SK-N-SH treated with all-trans-retinoic acid at 6 μM for 48 hours (cell line): Measurements from ENCODE around the gene XIRP2.

Source experiments
- ATAC-seq: fragments of 200-7000 bp; cut with Tn5 transposase; 3 replicates; pipeline ENCODE4 v1.9.1; 2020; ENCODE audit warnings: mild to moderate bottlenecking, moderate library complexity
- ARNTL ChIP-seq: fragments of 450-650 bp; formaldehyde crosslinking; IDR thresholded peaks from 2 replicates; pipeline ENCODE4 v1.5.0; 2020; ENCODE audit warnings: low read depth, mild to moderate bottlenecking, moderate library complexity, borderline replicate concordance
- BACH2 ChIP-seq: fragments of 250-450 bp; sonication (Bioruptor Pico); IDR thresholded peaks from 2 replicates; pipeline ENCODE4 v1.9.0; 2021; ENCODE audit warnings: mild to moderate bottlenecking, borderline replicate concordance
- CSDC2 ChIP-seq: fragments of 250-450 bp; sonication (Bioruptor Pico); IDR thresholded peaks from 2 replicates; pipeline ENCODE4 v1.5.0; 2020; ENCODE audit warnings: mild to moderate bottlenecking, moderate library complexity
- CSRNP3 ChIP-seq: fragments of 250-450 bp; sonication (Bioruptor Pico); IDR thresholded peaks from 2 replicates; pipeline ENCODE4 v1.5.1; 2021; ENCODE audit warnings: mild to moderate bottlenecking, moderate library complexity
- ESRRG ChIP-seq: fragments of 250-450 bp; sonication (Bioruptor Pico); IDR thresholded peaks from 2 replicates; pipeline ENCODE4 v1.6.1; 2021; ENCODE audit warnings: mild to moderate bottlenecking
- GLIS3 ChIP-seq: fragments of 250-450 bp; sonication (Bioruptor Pico); IDR thresholded peaks from 2 replicates; pipeline ENCODE4 v1.5.0; 2020; ENCODE audit warnings: mild to moderate bottlenecking, moderate library complexity
- ISL1 ChIP-seq: fragments of 250-450 bp; sonication (Bioruptor Pico); IDR thresholded peaks from 2 replicates; pipeline ENCODE4 v2.1.2; 2022; ENCODE audit warnings: mild to moderate bottlenecking, moderate library complexity
- OSR1 ChIP-seq: fragments of 250-450 bp; sonication (Bioruptor Pico); IDR thresholded peaks from 2 replicates; pipeline ENCODE4 v1.8.0; 2022; ENCODE audit warnings: moderate library complexity, mild to moderate bottlenecking, inconsistent platforms
- PPARA ChIP-seq: fragments of 250-450 bp; sonication (Bioruptor Pico); IDR thresholded peaks from 2 replicates; pipeline ENCODE4 v1.5.0; 2020; ENCODE audit warnings: mild to moderate bottlenecking, borderline replicate concordance
- RARB ChIP-seq: fragments of 250-450 bp; sonication (Bioruptor Pico); IDR thresholded peaks from 2 replicates; pipeline ENCODE4 v1.8.0; 2021; ENCODE audit warnings: mild to moderate bottlenecking, moderate library complexity
- TCF4 ChIP-seq: fragments of 250-450 bp; sonication (Bioruptor Pico); IDR thresholded peaks from 2 replicates; pipeline ENCODE4 v1.8.0; 2021; ENCODE audit warnings: mild to moderate bottlenecking, moderate library complexity, borderline replicate concordance
- TOX ChIP-seq: fragments of 250-450 bp; sonication (Bioruptor Pico); IDR thresholded peaks from 2 replicates; pipeline ENCODE4 v1.8.0; 2021; ENCODE audit warnings: mild to moderate bottlenecking, moderate library complexity, borderline replicate concordance
- TSHZ2 ChIP-seq: fragments of 250-450 bp; sonication (Bioruptor Pico); IDR thresholded peaks from 2 replicates; pipeline ENCODE4 v1.5.0; 2020; ENCODE audit warnings: mild to moderate bottlenecking, moderate library complexity
- ZC3H10 ChIP-seq: fragments of 250-450 bp; sonication (Bioruptor Pico); IDR thresholded peaks from 2 replicates; pipeline ENCODE4 v1.5.1; 2021; ENCODE audit warnings: mild to moderate bottlenecking, moderate library complexity
- ZFP3 ChIP-seq: fragments of 250-450 bp; sonication (Bioruptor Pico); IDR thresholded peaks from 2 replicates; pipeline ENCODE4 v1.5.0; 2020; ENCODE audit warnings: mild to moderate bottlenecking, moderate library complexity
- ZFP30 ChIP-seq: fragments of 450-650 bp; formaldehyde crosslinking; IDR thresholded peaks from 2 replicates; pipeline ENCODE4 v1.5.0; 2022; ENCODE audit warnings: mild to moderate bottlenecking, moderate library complexity
- ZNF565 ChIP-seq: fragments of 450-650 bp; formaldehyde crosslinking; conservative IDR thresholded peaks from 2 replicates; pipeline ENCODE4 v1.5.0; 2020; ENCODE audit warnings: low read depth, mild to moderate bottlenecking, moderate library complexity
- ZNF70 ChIP-seq: fragments of 450-650 bp; formaldehyde crosslinking; IDR thresholded peaks from 2 replicates; pipeline ENCODE4 v1.5.0; 2020; ENCODE audit warnings: mild to moderate bottlenecking, moderate library complexity
- ZNF8 ChIP-seq: fragments of 450-650 bp; formaldehyde crosslinking; IDR thresholded peaks from 2 replicates; pipeline ENCODE4 v1.5.0; 2020; ENCODE audit warnings: mild to moderate bottlenecking, moderate library complexity
- TF ChIP-seq, protein P1 (sequence below): fragments of 250-450 bp; sonication (Bioruptor Pico); IDR thresholded peaks from 2 replicates; pipeline ENCODE4 v1.8.0; 2020; ENCODE audit warnings: mild to moderate bottlenecking, moderate library complexity, borderline replicate concordance
- TF ChIP-seq, protein P2 (sequence below): fragments of 250-450 bp; sonication (Bioruptor Pico); IDR thresholded peaks from 2 replicates; pipeline ENCODE4 v1.8.0; 2021; ENCODE audit warnings: low read depth, mild to moderate bottlenecking, moderate library complexity, borderline replicate concordance
- TF ChIP-seq, protein P3 (sequence below): fragments of 250-450 bp; sonication (Bioruptor Pico); IDR thresholded peaks from 2 replicates; pipeline ENCODE4 v1.5.1; 2020; ENCODE audit warnings: low read depth, mild to moderate bottlenecking, moderate library complexity

XIRP2 gene

GRCh38 chr2:167187049-167187727 is 298.9 kb downstream of the XIRP2 start:
- TF ChIP-seq ESRRG, result no peak
- TF ChIP-seq GLIS3 (CRISPR knock-in tag), result no peak
- TF ChIP-seq CSDC2 (CRISPR knock-in tag), result no peak
- TF ChIP-seq, protein P1, sequence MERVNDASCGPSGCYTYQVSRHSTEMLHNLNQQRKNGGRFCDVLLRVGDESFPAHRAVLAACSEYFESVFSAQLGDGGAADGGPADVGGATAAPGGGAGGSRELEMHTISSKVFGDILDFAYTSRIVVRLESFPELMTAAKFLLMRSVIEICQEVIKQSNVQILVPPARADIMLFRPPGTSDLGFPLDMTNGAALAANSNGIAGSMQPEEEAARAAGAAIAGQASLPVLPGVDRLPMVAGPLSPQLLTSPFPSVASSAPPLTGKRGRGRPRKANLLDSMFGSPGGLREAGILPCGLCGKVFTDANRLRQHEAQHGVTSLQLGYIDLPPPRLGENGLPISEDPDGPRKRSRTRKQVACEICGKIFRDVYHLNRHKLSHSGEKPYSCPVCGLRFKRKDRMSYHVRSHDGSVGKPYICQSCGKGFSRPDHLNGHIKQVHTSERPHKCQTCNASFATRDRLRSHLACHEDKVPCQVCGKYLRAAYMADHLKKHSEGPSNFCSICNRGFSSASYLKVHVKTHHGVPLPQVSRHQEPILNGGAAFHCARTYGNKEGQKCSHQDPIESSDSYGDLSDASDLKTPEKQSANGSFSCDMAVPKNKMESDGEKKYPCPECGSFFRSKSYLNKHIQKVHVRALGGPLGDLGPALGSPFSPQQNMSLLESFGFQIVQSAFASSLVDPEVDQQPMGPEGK (CRISPR knock-in tag), result no peak
- no peak for TF ChIP-seq ZC3H10
- TF ChIP-seq, protein P2, sequence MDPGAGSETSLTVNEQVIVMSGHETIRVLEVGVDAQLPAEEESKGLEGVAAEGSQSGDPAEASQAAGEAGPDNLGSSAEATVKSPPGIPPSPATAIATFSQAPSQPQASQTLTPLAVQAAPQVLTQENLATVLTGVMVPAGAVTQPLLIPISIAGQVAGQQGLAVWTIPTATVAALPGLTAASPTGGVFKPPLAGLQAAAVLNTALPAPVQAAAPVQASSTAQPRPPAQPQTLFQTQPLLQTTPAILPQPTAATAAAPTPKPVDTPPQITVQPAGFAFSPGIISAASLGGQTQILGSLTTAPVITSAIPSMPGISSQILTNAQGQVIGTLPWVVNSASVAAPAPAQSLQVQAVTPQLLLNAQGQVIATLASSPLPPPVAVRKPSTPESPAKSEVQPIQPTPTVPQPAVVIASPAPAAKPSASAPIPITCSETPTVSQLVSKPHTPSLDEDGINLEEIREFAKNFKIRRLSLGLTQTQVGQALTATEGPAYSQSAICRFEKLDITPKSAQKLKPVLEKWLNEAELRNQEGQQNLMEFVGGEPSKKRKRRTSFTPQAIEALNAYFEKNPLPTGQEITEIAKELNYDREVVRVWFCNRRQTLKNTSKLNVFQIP (CRISPR knock-in tag), result no peak
- no peak for TF ChIP-seq OSR1 (CRISPR knock-in tag)
- ATAC-seq, result no peak

DNA sequence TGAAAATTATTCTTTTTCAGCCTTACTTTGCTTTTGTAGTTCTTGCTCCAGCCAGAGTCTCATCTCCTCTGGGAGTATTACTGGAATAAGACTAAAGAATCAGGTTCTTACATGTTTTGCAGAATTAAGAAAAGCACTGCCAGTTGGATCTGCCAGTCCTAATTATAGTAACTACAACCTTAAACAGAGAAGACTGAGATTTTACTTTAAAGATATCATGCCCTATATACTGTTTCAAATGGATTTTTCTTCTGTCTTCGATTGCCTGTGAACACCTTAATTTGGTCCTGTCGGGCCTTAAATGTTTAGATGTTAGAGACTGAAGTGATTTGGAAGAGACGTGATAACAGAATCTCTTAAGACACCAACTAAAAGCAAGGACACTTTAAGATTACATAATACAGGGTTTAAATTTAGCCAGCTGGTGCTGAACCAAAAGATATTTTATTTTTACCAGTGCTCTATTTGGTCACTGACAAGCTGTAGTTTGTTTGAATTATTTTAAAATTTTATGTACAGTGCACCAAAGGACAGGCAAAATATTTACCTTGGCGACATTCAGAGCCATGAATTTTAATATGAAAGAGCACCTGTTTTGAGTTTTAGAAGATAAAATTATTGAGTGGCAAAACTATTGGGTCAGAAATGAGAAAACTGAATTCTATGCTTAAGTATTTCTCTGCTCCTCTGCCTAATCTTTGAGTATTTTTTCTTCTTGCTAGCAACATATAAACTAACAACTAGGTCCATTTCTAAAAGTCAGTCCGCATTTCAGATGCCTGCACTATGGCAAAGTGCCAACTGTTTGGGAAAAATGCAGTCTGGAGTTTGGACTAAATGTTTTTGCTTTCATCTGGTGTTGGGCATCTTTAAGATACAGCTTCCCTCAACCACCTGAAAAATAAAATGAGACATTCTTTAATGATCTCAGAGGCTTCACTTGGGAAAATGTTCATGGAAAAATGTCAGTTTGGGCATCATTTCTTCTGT is 300.0 kb downstream of the XIRP2 start:
- ATAC-seq, result no peak; the same call in 2 of the 3 replicates
- TF ChIP-seq TSHZ2 (CRISPR knock-in tag), result no peak
- no peak for TF ChIP-seq OSR1 (CRISPR knock-in tag)
- TF ChIP-seq, all 23 proteins: peak for 0

GRCh38 chr2:167190053-167190452 is 301.8 kb downstream of the XIRP2 start:
- no peak for TF ChIP-seq ZFP3 (CRISPR knock-in tag)
- no peak for TF ChIP-seq ARNTL (CRISPR knock-in tag)
- no peak for TF ChIP-seq TOX (CRISPR knock-in tag)
- TF ChIP-seq CSRNP3, result no peak
- no peak for TF ChIP-seq ZNF8 (CRISPR knock-in tag)
- TF ChIP-seq ZNF565 (CRISPR knock-in tag), result no peak
- no peak for TF ChIP-seq ESRRG
- TF ChIP-seq, protein P1 (CRISPR knock-in tag), result no peak
- TF ChIP-seq GLIS3 (CRISPR knock-in tag), result no peak
- TF ChIP-seq PPARA, result no peak
- TF ChIP-seq CSDC2 (CRISPR knock-in tag), result no peak
- TF ChIP-seq OSR1 (CRISPR knock-in tag), result no peak
- no peak for TF ChIP-seq TCF4
- no peak for TF ChIP-seq ISL1 (CRISPR knock-in tag)
- TF ChIP-seq ZNF70 (CRISPR knock-in tag), result no peak
- TF ChIP-seq RARB (CRISPR knock-in tag), result no peak
- TF ChIP-seq BACH2 (CRISPR knock-in tag), result no peak
- no peak for TF ChIP-seq ZC3H10
- no peak for TF ChIP-seq ZFP30 (CRISPR knock-in tag)
- TF ChIP-seq, protein P3, sequence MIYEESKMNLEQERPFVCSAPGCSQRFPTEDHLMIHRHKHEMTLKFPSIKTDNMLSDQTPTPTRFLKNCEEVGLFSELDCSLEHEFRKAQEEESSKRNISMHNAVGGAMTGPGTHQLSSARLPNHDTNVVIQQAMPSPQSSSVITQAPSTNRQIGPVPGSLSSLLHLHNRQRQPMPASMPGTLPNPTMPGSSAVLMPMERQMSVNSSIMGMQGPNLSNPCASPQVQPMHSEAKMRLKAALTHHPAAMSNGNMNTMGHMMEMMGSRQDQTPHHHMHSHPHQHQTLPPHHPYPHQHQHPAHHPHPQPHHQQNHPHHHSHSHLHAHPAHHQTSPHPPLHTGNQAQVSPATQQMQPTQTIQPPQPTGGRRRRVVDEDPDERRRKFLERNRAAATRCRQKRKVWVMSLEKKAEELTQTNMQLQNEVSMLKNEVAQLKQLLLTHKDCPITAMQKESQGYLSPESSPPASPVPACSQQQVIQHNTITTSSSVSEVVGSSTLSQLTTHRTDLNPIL, result no peak
- TF ChIP-seq, all 23 proteins: peak for 0
- ATAC-seq, result no peak
